HepG2 (cell line): ENCODE data around the gene ITIH1. TPM values are rescaled to one million over a fixed set of nuclear protein-coding genes. Genes with fewer than 3 reads are reported as not detected.

ENCODE experiments used
- CENPX ChIP-seq: sonication (generic); formaldehyde crosslinking; IDR thresholded peaks from 2 replicates; pipeline ENCODE4 v1.9.0; 2021; ENCODE audit warnings: mild to moderate bottlenecking, missing genetic modification reagents, moderate library complexity
- GATA4 ChIP-seq: sonication (generic); IDR thresholded peaks from 2 replicates; pipeline ENCODE4 v1.6.1; 2016; ENCODE audit warnings: antibody characterized with exemption, low read depth, borderline replicate concordance
- HES4 ChIP-seq: sonication (generic); formaldehyde crosslinking; IDR thresholded peaks from 2 replicates; pipeline ENCODE4 v1.9.0; 2021; ENCODE audit warnings: mild to moderate bottlenecking, missing genetic modification reagents, borderline replicate concordance
- IKZF1 ChIP-seq: fragments of 450-650 bp; IDR thresholded peaks from 2 replicates; pipeline ENCODE4 v1.7.1; 2016
- KAT2B ChIP-seq: fragments of 150-350 bp; IDR thresholded peaks from 2 replicates; pipeline ENCODE4 v1.6.1; 2014; ENCODE audit warnings: low read depth, low read length, borderline replicate concordance
- SAFB2 ChIP-seq: sonication (generic); formaldehyde crosslinking; IDR thresholded peaks from 2 replicates; pipeline ENCODE4 v1.5.1; 2020; ENCODE audit warnings: missing genetic modification reagents, low read depth, mild to moderate bottlenecking, borderline replicate concordance
- SOX5 ChIP-seq: IDR thresholded peaks from 2 replicates; pipeline ENCODE4 v1.6.1; 2016; ENCODE audit warnings: borderline replicate concordance
- STAT5B ChIP-seq: sonication (generic); formaldehyde crosslinking; IDR thresholded peaks from 2 replicates; pipeline ENCODE4 v1.4.0; 2020; ENCODE audit warnings: missing genetic modification reagents
- TBP ChIP-seq: sonication (generic); formaldehyde crosslinking; IDR thresholded peaks from 2 replicates; pipeline ENCODE4 v1.5.0; 2020; ENCODE audit warnings: missing genetic modification reagents
- ZKSCAN1 ChIP-seq: fragments of 150-350 bp; IDR thresholded peaks from 2 replicates; pipeline ENCODE4 v1.6.1; 2014; ENCODE audit warnings: low read length
- ZMAT3 ChIP-seq: sonication (generic); formaldehyde crosslinking; conservative IDR thresholded peaks from 2 replicates; pipeline ENCODE4 v1.7.0; 2021; ENCODE audit warnings: missing genetic modification reagents
- ZNF101 ChIP-seq: sonication (generic); formaldehyde crosslinking; IDR thresholded peaks from 2 replicates; pipeline ENCODE4 v1.4.0; 2020; ENCODE audit warnings: mild to moderate bottlenecking, low read depth, missing genetic modification reagents, borderline replicate concordance
- ZNF20 ChIP-seq: sonication (generic); formaldehyde crosslinking; IDR thresholded peaks from 2 replicates; pipeline ENCODE4 v1.4.0; 2020; ENCODE audit warnings: mild to moderate bottlenecking, moderate library complexity, missing genetic modification reagents
- ZNF292 ChIP-seq: sonication (generic); formaldehyde crosslinking; IDR thresholded peaks from 2 replicates; pipeline ENCODE4 v1.8.1; 2022; ENCODE audit warnings: mild to moderate bottlenecking, low read depth, missing genetic modification reagents, borderline replicate concordance
- ZNF558 ChIP-seq: sonication (generic); formaldehyde crosslinking; IDR thresholded peaks from 2 replicates; pipeline ENCODE4 v1.9.0; 2022; ENCODE audit warnings: mild to moderate bottlenecking, missing genetic modification reagents, borderline replicate concordance
- polyA plus RNA-seq, 8 experiments: library from polyadenylated mRNA; depleted of rRNA in 3 of 8; stranded (reverse) in 7 of 8; unstranded in 1 of 8; fragments of >200 nt; fragmentation: Illumina TruSeq in 4 of 8; extraction: Trizol in 4 of 8; gene quantifications; 2 replicates each; pipeline versions ENCODE4 v1.2.1 to v1.2.3, GENCODE V29; 2011 to 2016; ENCODE audit warnings: low read depth in 4 of 8, missing spikeins in 1 of 8, mixed read lengths in 1 of 8; ENCODE audit not compliant: insufficient read depth in 1 of 8
- total RNA-seq, 5 experiments: library from RNA; depleted of rRNA; stranded (reverse); fragments of >200 nt; fragmentation: Illumina TruSeq; extraction: Trizol; gene quantifications; 2 replicates each; pipeline ENCODE4 v1.2.3, GENCODE V29; 2016; ENCODE audit warnings: low read depth in 1 of 5
- TF ChIP-seq, protein P1 (sequence below): sonication (generic); formaldehyde crosslinking; IDR thresholded peaks from 2 replicates; pipeline ENCODE4 v1.9.0; 2022; ENCODE audit warnings: missing genetic modification reagents, mild to moderate bottlenecking, borderline replicate concordance
- TF ChIP-seq, protein P2 (sequence below): sonication (generic); formaldehyde crosslinking; IDR thresholded peaks from 2 replicates; pipeline ENCODE4 v1.8.0; 2022; ENCODE audit warnings: mild to moderate bottlenecking, missing genetic modification reagents; ENCODE audit not compliant: insufficient replicate concordance
- TF ChIP-seq, protein P3 (sequence below): sonication (generic); formaldehyde crosslinking; IDR thresholded peaks from 2 replicates; pipeline ENCODE4 v1.5.1; 2020; ENCODE audit warnings: mild to moderate bottlenecking, missing genetic modification reagents, borderline replicate concordance
- TF ChIP-seq, protein P4 (sequence below): sonication (generic); formaldehyde crosslinking; IDR thresholded peaks from 2 replicates; pipeline ENCODE4 v1.4.0; 2020; ENCODE audit warnings: missing genetic modification reagents, borderline replicate concordance
- TF ChIP-seq, protein P5 (sequence below): IDR thresholded peaks from 2 replicates; pipeline ENCODE4 v1.6.1; 2016

The ITIH1 gene
- total and polyA plus RNA-seq, 2 of the 13 experiments (the other 11 are each of a cell fraction or from before 2014, with no cell fraction given) = 12.3 to 19.6 TPM

DNA sequence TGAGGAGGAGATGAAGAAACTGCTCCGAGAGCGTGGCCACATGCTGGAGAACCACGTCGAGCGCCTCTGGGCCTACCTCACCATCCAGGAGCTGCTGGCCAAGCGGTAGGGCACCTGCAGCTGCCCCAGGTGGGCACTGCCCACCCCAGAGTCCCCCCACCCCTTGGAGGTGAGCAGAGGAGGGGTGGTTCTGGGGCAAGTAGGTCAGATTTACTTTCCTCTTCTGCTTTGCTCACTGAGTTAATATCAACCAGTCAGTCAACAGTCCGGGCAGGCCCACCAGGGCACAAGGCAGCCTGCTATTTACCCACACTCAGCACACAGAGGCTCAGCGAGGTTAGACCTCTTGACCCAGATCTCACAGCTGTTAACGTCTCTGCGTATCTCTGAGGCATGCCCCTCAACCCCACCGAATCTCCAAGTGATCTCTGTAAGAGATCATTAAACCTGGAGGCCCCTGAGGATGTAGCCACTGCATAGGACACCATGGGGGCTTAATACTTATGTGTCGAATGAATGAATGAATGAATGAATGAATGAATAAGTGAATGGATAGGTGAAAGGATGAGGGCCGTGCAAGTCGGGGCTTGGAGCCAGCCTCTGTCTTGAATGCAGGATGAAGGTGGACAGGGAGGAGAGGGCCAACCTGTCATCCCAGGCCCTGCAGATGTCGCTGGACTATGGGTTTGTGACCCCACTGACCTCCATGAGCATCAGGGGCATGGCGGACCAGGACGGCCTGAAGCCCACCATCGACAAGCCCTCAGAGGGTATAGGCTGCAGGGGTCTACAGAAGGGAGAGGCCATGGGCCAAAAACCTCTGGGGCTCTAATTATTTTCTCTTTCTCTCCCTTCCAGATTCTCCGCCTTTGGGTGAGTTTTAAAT is 9.2 kb downstream of the ITIH1 start (continued):
- TF ChIP-seq, protein P1, sequence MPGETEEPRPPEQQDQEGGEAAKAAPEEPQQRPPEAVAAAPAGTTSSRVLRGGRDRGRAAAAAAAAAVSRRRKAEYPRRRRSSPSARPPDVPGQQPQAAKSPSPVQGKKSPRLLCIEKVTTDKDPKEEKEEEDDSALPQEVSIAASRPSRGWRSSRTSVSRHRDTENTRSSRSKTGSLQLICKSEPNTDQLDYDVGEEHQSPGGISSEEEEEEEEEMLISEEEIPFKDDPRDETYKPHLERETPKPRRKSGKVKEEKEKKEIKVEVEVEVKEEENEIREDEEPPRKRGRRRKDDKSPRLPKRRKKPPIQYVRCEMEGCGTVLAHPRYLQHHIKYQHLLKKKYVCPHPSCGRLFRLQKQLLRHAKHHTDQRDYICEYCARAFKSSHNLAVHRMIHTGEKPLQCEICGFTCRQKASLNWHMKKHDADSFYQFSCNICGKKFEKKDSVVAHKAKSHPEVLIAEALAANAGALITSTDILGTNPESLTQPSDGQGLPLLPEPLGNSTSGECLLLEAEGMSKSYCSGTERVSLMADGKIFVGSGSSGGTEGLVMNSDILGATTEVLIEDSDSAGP (CRISPR knock-in tag) = no peak
- TF ChIP-seq ZNF20 (CRISPR knock-in tag) = no peak
- TF ChIP-seq, protein P2, sequence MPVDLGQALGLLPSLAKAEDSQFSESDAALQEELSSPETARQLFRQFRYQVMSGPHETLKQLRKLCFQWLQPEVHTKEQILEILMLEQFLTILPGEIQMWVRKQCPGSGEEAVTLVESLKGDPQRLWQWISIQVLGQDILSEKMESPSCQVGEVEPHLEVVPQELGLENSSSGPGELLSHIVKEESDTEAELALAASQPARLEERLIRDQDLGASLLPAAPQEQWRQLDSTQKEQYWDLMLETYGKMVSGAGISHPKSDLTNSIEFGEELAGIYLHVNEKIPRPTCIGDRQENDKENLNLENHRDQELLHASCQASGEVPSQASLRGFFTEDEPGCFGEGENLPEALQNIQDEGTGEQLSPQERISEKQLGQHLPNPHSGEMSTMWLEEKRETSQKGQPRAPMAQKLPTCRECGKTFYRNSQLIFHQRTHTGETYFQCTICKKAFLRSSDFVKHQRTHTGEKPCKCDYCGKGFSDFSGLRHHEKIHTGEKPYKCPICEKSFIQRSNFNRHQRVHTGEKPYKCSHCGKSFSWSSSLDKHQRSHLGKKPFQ = peak; percentile 52
- TF ChIP-seq TBP (CRISPR knock-in tag) = no peak
- no peak for TF ChIP-seq HES4 (CRISPR knock-in tag)
- no peak for TF ChIP-seq ZNF558
- TF ChIP-seq, protein P3, sequence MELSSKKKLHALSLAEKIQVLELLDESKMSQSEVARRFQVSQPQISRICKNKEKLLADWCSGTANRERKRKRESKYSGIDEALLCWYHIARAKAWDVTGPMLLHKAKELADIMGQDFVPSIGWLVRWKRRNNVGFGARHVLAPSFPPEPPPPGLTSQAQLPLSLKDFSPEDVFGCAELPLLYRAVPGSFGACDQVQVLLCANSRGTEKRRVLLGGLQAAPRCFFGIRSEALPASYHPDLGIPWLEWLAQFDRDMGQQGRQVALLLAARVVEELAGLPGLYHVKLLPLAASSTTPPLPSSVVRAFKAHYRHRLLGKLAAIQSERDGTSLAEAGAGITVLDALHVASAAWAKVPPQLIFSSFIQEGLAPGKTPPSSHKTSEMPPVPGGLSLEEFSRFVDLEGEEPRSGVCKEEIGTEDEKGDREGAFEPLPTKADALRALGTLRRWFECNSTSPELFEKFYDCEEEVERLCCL (CRISPR knock-in tag) = no peak
- TF ChIP-seq ZNF292 (CRISPR knock-in tag) = peak; percentile 60; the same call in 1 of the 2 replicates
- no peak for TF ChIP-seq KAT2B
- TF ChIP-seq, protein P4, sequence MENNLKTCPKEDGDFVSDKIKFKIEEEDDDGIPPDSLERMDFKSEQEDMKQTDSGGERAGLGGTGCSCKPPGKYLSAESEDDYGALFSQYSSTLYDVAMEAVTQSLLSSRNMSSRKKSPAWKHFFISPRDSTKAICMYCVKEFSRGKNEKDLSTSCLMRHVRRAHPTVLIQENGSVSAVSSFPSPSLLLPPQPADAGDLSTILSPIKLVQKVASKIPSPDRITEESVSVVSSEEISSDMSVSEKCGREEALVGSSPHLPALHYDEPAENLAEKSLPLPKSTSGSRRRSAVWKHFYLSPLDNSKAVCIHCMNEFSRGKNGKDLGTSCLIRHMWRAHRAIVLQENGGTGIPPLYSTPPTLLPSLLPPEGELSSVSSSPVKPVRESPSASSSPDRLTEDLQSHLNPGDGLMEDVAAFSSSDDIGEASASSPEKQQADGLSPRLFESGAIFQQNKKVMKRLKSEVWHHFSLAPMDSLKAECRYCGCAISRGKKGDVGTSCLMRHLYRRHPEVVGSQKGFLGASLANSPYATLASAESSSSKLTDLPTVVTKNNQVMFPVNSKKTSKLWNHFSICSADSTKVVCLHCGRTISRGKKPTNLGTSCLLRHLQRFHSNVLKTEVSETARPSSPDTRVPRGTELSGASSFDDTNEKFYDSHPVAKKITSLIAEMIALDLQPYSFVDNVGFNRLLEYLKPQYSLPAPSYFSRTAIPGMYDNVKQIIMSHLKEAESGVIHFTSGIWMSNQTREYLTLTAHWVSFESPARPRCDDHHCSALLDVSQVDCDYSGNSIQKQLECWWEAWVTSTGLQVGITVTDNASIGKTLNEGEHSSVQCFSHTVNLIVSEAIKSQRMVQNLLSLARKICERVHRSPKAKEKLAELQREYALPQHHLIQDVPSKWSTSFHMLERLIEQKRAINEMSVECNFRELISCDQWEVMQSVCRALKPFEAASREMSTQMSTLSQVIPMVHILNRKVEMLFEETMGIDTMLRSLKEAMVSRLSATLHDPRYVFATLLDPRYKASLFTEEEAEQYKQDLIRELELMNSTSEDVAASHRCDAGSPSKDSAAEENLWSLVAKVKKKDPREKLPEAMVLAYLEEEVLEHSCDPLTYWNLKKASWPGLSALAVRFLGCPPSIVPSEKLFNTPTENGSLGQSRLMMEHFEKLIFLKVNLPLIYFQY (CRISPR knock-in tag) = peak; percentile 79; the same call in 1 of the 2 replicates
- TF ChIP-seq IKZF1 = no peak
- TF ChIP-seq ZNF101 (CRISPR knock-in tag) = no peak
- no peak for TF ChIP-seq SAFB2 (CRISPR knock-in tag)
- TF ChIP-seq ZMAT3 = 0 out of 2 replicates have a peak, but pooled peaks have one; percentile 54
- TF ChIP-seq SOX5 (CRISPR knock-in tag) = peak; percentile 65; the same call in 1 of the 2 replicates
- TF ChIP-seq ZKSCAN1 = no peak
- TF ChIP-seq, protein P5, sequence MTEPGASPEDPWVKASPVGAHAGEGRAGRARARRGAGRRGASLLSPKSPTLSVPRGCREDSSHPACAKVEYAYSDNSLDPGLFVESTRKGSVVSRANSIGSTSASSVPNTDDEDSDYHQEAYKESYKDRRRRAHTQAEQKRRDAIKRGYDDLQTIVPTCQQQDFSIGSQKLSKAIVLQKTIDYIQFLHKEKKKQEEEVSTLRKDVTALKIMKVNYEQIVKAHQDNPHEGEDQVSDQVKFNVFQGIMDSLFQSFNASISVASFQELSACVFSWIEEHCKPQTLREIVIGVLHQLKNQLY = peak; percentile 37; the same call in 1 of the 2 replicates
- TF ChIP-seq GATA4 = no peak; the same call in 1 of the 2 replicates
- TF ChIP-seq CENPX (CRISPR knock-in tag) = no peak
- no peak for TF ChIP-seq STAT5B (CRISPR knock-in tag)
